Measurements from ENCODE around the gene SP140L. TPM values are rescaled to one million over a fixed set of nuclear protein-coding genes. Genes with fewer than 3 reads are reported as not detected.

The SP140L gene
- total and polyA plus RNA-seq, 2 donors (not counting 1 experiment from before 2014, with no cell fraction given): 94.6 to 154 TPM

DNA sequence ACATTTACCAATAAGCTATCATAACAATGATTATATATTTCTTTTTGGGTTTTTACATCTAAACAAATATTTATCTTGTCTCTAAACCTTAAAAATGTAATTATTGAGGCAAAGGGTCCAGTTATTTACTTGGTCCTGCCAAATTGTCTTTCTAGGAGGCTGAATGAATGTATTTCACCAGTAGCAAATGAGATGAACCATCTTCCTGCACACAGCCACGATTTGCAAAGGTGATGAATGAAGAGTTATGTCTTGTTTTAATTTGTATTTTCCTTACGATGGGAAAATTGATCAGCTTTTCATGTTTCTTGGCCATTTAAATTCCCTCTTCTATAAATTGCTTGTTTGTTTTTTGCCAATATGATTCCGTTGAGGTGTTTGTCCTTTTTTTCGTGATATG lies 90.4 kb downstream of the SP140L start:
- Histone ChIP-seq H2AFZ (ENCODE audit: insufficient read depth, low read depth, low read length, poor library complexity, severe bottlenecking) (no peak overlapping the region), H4K20me1 (ENCODE audit: control insufficient read depth, insufficient read depth, low read length, poor library complexity, severe bottlenecking) (peaks cover 12% of the 10 kb centered on the region), H3K4me2 (replicated peaks; ENCODE audit: low read depth, low read length, poor library complexity, severe bottlenecking) (peak overlapping the region; percentile 74), H3K9ac (ENCODE audit: low read length) (peak overlapping the region; percentile 81), H3K27ac (ENCODE audit: low read length in 2 of 2) (peak overlapping the region; percentile 31 to 86), H3K9me3 (ENCODE audit: control extremely low read depth in 1 of 3, control insufficient read depth in 2 of 3, insufficient read depth in 1 of 3, low read length in 2 of 3) (no peaks in the 10 kb centered on the region), H3K79me2 (ENCODE audit: control insufficient read depth, insufficient read depth, low read length) (peaks cover 81% of the 10 kb centered on the region), H3K27me3 (replicated peaks in 1 of 4; ENCODE audit: control extremely low read depth in 1 of 4, control insufficient read depth in 3 of 4, insufficient read depth in 4 of 4, low read length in 3 of 4) (no peaks in the 10 kb centered on the region), H3K4me3 (ENCODE audit: control extremely low read depth in 1 of 5, extremely low read depth in 1 of 5, insufficient read depth in 1 of 5, low read depth in 2 of 5, low read length in 4 of 5) (peak overlapping the region; percentile 74 to 99 (median 76)), H3K36me3 (replicated peaks in 1 of 2; ENCODE audit: control extremely low read depth in 1 of 2, control insufficient read depth in 1 of 2, extremely low read depth in 1 of 2, insufficient read depth in 2 of 2, low read length in 1 of 2) (peaks cover 2 to 26% of the 10 kb centered on the region in 2 experiments), H3K4me1 (ENCODE audit: control insufficient read depth in 2 of 2, insufficient read depth in 2 of 2, low read length in 2 of 2) (peaks cover 70 to 71% of the 10 kb centered on the region in 2 donors)
- no peak for ATAC-seq (ENCODE audit: low read depth)
- Mint-ChIP-seq H3K27ac (peak overlapping the region; percentile 93), H3K4me1 (peaks cover 78% of the 10 kb centered on the region), H3K4me3 (peak overlapping the region; percentile 85), H3K9me3 (ENCODE audit: insufficient read depth) (no peaks in the 10 kb centered on the region), H3K27me3 (no peaks in the 10 kb centered on the region)
- intact Hi-C loops (cut with micrococcal nuclease): loop anchor here (2.0 to 5.0 kb wide), 4 partner anchors 13 to 350 kb away; partner anchors contain the start of genes SLC16A14 and SP140
- TF ChIP-seq, protein P1, sequence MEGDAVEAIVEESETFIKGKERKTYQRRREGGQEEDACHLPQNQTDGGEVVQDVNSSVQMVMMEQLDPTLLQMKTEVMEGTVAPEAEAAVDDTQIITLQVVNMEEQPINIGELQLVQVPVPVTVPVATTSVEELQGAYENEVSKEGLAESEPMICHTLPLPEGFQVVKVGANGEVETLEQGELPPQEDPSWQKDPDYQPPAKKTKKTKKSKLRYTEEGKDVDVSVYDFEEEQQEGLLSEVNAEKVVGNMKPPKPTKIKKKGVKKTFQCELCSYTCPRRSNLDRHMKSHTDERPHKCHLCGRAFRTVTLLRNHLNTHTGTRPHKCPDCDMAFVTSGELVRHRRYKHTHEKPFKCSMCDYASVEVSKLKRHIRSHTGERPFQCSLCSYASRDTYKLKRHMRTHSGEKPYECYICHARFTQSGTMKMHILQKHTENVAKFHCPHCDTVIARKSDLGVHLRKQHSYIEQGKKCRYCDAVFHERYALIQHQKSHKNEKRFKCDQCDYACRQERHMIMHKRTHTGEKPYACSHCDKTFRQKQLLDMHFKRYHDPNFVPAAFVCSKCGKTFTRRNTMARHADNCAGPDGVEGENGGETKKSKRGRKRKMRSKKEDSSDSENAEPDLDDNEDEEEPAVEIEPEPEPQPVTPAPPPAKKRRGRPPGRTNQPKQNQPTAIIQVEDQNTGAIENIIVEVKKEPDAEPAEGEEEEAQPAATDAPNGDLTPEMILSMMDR (IDR thresholded peaks at IDR 0.05): no peak
- no peak for TF ChIP-seq EZH2 (IDR thresholded peaks at IDR 0.05; ENCODE audit: borderline replicate concordance, insufficient read depth, low read depth, low read length, poor library complexity, severe bottlenecking)
- no CpG with 5 or more reads among the region's 4 CpGs for WGBS (ENCODE audit: insufficient coverage)
- no peak for DNase-seq
- POLR2A ChIA-PET: interaction anchor here (0.9 to 1.3 kb wide), 2 partner anchors 14 to 29 kb away, joined by 3 to 4 read pairs; no protein-coding TSS in a partner anchor
- CTCF ChIA-PET: interaction anchor here (0.8 to 2.8 kb wide), 8 partner anchors 27 to 381 kb away, joined by 3 to 8 read pairs (median 3); no protein-coding TSS in a partner anchor

DNA sequence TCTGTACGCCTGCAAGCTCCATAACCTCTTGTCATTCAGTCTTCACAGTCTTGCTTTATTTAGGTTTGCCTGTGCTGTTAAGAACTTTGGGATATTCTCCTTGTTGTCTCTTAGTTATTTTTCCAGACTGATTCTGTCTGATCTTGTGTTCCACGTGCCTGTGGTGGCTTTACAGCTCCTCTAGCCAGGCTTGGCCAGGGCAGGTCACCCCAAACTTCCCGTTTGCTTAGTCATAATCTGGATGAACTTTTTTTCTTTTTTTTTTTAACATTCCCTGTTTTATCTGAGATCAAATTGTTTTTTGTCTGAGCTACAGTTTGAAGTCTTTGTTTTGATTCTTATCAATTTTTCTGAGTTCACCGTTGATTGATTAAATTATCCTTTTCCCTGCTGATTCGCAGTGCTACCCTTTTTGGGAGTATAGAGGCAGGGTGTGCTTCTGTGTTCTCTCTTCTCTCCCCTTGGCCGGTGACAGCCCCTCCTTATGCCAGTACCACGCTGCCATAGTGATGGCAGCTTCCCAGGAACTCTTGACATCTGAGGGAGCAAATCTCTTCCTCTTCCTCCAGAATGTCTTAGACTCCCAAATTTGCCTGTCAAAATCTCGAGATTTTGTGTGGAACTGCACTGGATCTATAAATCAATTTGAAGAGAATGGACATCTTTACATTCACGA lies 91.5 kb downstream of the SP140L start:
- CTCF ChIA-PET: interaction anchor here (0.5 to 1.5 kb wide), 5 partner anchors 28 to 380 kb away, joined by 3 read pairs; no protein-coding TSS in a partner anchor
- peak overlapping the region; percentile 74 for H3K4me2 ChIP-seq (replicated peaks; ENCODE audit: low read depth, low read length, poor library complexity, severe bottlenecking)
- H3K9me3 Mint-ChIP-seq (ENCODE audit: insufficient read depth): no peaks in the 10 kb centered on the region
- H3K79me2 ChIP-seq (ENCODE audit: control insufficient read depth, insufficient read depth, low read length): peaks cover 86% of the 10 kb centered on the region
- H3K4me3 Mint-ChIP-seq: peak overlapping the region; percentile 85
- no peak for DNase-seq
- WGBS (ENCODE audit: insufficient coverage): 17% methylated on average over 1 of the region's 9 CpGs
- H3K27ac Mint-ChIP-seq: peak overlapping the region; percentile 92
- peaks cover 5 to 37% of the 10 kb centered on the region in 2 experiments for H3K36me3 ChIP-seq (replicated peaks in 1 of 2; ENCODE audit: control extremely low read depth in 1 of 2, control insufficient read depth in 1 of 2, extremely low read depth in 1 of 2, insufficient read depth in 2 of 2, low read length in 1 of 2)
- H3K9ac ChIP-seq (ENCODE audit: low read length): peak overlapping the region; percentile 81
- TF ChIP-seq, protein P1 (IDR thresholded peaks at IDR 0.05): no peak
- peaks cover 63 to 70% of the 10 kb centered on the region in 2 donors for H3K4me1 ChIP-seq (ENCODE audit: control insufficient read depth in 2 of 2, insufficient read depth in 2 of 2, low read length in 2 of 2)
- intact Hi-C loops (cut with micrococcal nuclease): loop anchor here (5.0 kb wide), 1 partner anchor 351 kb away; the partner anchor contains the start of gene SLC16A14
- ATAC-seq (ENCODE audit: low read depth): no peak
- no peak overlapping the region for H2AFZ ChIP-seq (ENCODE audit: insufficient read depth, low read depth, low read length, poor library complexity, severe bottlenecking)
- peaks cover 78% of the 10 kb centered on the region for H3K4me1 Mint-ChIP-seq
- no peaks in the 10 kb centered on the region for H3K27me3 Mint-ChIP-seq
- peak overlapping the region; percentile 74 to 99 (median 76) for H3K4me3 ChIP-seq (ENCODE audit: control extremely low read depth in 1 of 5, extremely low read depth in 1 of 5, insufficient read depth in 1 of 5, low read depth in 2 of 5, low read length in 4 of 5)
- no peaks in the 10 kb centered on the region for H3K27me3 ChIP-seq (replicated peaks in 1 of 4; ENCODE audit: control extremely low read depth in 1 of 4, control insufficient read depth in 3 of 4, insufficient read depth in 4 of 4, low read length in 3 of 4)
- H3K27ac ChIP-seq (ENCODE audit: low read length in 2 of 2): peak overlapping the region; percentile 31 to 86
- H3K9me3 ChIP-seq (ENCODE audit: control extremely low read depth in 1 of 3, control insufficient read depth in 2 of 3, insufficient read depth in 1 of 3, low read length in 2 of 3): no peaks in the 10 kb centered on the region
- H4K20me1 ChIP-seq (ENCODE audit: control insufficient read depth, insufficient read depth, low read length, poor library complexity, severe bottlenecking): peaks cover 12% of the 10 kb centered on the region
- POLR2A ChIA-PET: interaction anchor here (0.7 to 0.9 kb wide), 3 partner anchors 13 to 184 kb away, joined by 3 read pairs; no protein-coding TSS in a partner anchor

Measured in B cell (primary cell).